ENCODE data around the gene CEACAM6. TPM values are rescaled to one million over a fixed set of nuclear protein-coding genes. Genes with fewer than 3 reads are reported as not detected.

Gene CEACAM6
- total and polyA plus RNA-seq, 9 of the 15 experiments (the other 6 are each of a cell fraction or from before 2014, with no cell fraction given), result 0.24 TPM; not detected in 8

- no TSS peak for BruUV-seq (replicated peaks)
- Histone ChIP-seq H3K9me1 (ENCODE audit: control insufficient read depth, insufficient read depth, low read length) (no peaks in the 10 kb centered on the region), H3K9ac (ENCODE audit: insufficient read depth in 1 of 2, low read depth in 2 of 2, low read length in 2 of 2) (no peak overlapping the region), H3K4me1 (replicated peaks in 1 of 2; ENCODE audit: control insufficient read depth in 2 of 2, insufficient read depth in 2 of 2, low read length in 2 of 2) (no peaks in the 10 kb centered on the region), H3K9me3 (replicated peaks; ENCODE audit: control insufficient read depth, insufficient read depth, low read depth, low read length) (no peaks in the 10 kb centered on the region), H3K79me2 (ENCODE audit: control insufficient read depth, insufficient read depth, low read length) (no peaks in the 10 kb centered on the region), H3K36me3 (ENCODE audit: control insufficient read depth, insufficient read depth, low read length) (no peaks in the 10 kb centered on the region), H2AFZ (ENCODE audit: low read depth, low read length) (no peak overlapping the region), H4K20me1 (replicated peaks; ENCODE audit: control insufficient read depth, insufficient read depth, low read length) (no peaks in the 10 kb centered on the region), H3K27me3 (ENCODE audit: control insufficient read depth in 2 of 2, insufficient read depth in 2 of 2, low read length in 2 of 2) (peaks cover 4 to 25% of the 10 kb centered on the region in 2 experiments), H3K27ac (ENCODE audit: extremely low read depth, low read depth, low read length) (no peak overlapping the region), H3K4me2 (ENCODE audit: insufficient read depth, low read length) (no peak overlapping the region), H3K4me3 (no peak overlapping the region)
- POLR2A ChIA-PET, result no interaction called here
- 7% methylated on average over 9 of the region's 9 CpGs for WGBS (ENCODE audit: insufficient coverage, low coverage, missing lambda C conversion rate)
- CTCF ChIA-PET (ENCODE audit: low intra/inter-chr PET ratio), result no interaction called here
- ATAC-seq (no peak), DNase-seq (ENCODE audit: extremely low read depth in 1 of 4, low spot score in 3 of 4) (no peak), FAIRE-seq (no peak)
- intact Hi-C loops (cut with micrococcal nuclease) (no loop called here), in situ Hi-C loops (cut with MboI) (loop anchor here (10.0 kb wide), 1 partner anchor 155 kb away; the partner anchor contains the start of gene RABAC1)
- TF ChIP-seq TFAM (CRISPR knock-in tag; conservative IDR thresholded peaks at IDR 0.05), result no peak
- no peak for TF ChIP-seq CBX2 (IDR thresholded peaks at IDR 0.05; ENCODE audit: insufficient read depth, low read length, poor library complexity, severe bottlenecking)
- TF ChIP-seq MGA (IDR thresholded peaks at IDR 0.05), result no peak
- no peak for TF ChIP-seq HEY1 (CRISPR knock-in tag; IDR thresholded peaks at IDR 0.05; ENCODE audit: borderline replicate concordance)
- no peak for TF ChIP-seq STAT5B (CRISPR knock-in tag; IDR thresholded peaks at IDR 0.05)
- TF ChIP-seq PRDM10 (IDR thresholded peaks at IDR 0.05; ENCODE audit: partially characterized antibody), result no peak
These were observed 44.2 kb downstream of the CEACAM6 start for GRCh38 chr19:41799444-41800000.
